GM18907 (cell line): ENCODE measurements around the gene ALDH5A1.
"Not testable (repeated sequence)": the region's sequence is repeated elsewhere in the genome, so short reads cannot be mapped to it uniquely, and the experiment has no call there.

Experiments used
- ATAC-seq: cut with Tn5 transposase; IDR thresholded peaks from one replicate; pipeline ENCODE4 v1.9.1; 2021; ENCODE audit warnings: mild to moderate bottlenecking, moderate library complexity; ENCODE audit not compliant: unreplicated experiment

Gene ALDH5A1

DNA sequence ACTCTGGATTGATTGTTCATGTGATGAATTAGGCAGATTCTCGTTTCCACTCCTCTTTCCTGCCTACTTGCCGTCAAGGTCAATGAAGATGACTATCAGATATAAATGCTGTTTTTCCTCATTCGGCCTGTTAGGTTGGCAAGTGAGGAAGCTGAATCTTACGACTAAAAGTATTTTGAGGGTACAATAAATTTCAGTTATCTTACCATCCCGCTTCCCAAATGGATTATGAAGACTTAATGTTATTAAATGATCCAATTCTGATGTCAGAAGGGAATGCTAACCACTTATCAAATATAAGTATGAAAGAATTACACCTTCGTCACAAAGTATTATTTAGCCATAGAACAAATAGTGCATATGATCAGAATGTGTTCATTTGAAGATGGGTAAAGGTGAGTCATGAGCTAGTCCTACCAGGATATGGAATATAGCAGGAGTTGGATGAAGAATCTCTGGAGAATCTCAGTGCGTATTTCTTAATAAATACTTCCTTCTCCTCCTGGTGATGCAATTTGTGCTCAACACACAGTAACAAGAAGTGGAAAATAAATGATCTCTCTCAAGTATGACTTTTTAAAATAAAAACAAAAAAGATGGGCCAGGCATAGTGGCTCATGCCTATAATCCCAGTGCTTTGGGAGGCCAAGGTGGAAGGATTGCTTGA lies 10.0 kb upstream of the ALDH5A1 start:
- ATAC-seq = no peak

DNA sequence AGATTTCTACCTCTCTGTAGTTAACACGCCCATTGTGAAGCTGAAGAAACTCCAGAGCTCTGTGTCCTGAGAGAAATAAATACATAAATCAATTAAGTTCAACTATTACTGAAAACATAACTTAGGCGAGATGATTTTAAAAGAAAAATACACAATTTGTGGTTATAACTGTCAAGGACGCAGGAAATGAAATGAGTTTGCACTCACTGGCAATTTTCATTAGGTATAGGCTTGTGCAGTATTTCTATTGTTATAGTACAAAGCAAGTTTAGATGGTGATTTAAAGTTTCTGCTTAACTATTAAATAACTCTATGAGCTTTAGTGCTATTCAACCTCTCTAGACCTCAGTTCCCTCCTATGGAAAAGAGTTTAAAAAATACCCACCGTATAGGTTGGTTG lies 8.7 kb upstream of the ALDH5A1 start:
- ATAC-seq = no peak

DNA sequence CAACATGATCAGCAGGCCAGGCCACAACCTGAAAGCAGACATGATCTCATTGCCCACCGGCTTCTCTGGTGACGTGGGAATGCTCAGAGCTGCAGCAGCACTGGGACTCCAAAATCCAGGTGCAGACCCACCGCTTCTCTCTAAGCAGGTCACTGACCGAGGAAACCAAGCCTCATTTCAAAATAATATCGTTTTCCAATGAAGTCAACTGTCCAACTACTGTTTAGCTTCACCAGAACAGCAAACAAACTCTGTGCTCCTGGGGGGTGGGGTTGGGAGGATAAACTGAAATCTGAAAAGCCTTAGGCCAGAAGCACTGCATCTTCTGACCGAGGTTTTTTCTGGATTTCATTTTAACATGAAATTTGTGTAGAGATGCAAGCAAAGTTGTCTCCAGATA lies 5.3 kb upstream of the ALDH5A1 start, which contains the start of gene GPLD1:
Gene GPLD1, minus strand, starts transcription at position 109 of the 400 bp plus-strand sequence. Its CDS starts 67 bp downstream, at position 42.
- no peak for ATAC-seq

DNA sequence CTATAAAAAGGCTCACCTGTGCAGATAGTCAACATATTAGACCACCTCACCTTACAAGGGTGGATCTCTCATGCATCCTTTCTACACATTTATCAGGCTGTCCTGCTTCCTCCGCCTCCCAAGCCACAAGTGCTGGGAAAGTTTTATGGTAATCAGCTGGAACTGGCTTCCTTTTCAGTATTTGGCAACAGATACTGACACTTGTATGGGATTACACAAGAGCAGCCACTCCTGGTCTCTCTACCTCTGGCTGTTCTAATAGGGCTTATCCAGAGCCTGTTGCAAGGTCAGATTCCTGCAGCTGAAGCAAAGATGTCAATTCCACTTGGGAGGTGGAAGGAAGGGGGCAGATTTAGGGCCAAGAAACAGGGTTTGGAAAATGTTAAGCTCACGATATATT lies 4.9 kb upstream of the ALDH5A1 start:
- no peak for ATAC-seq

DNA sequence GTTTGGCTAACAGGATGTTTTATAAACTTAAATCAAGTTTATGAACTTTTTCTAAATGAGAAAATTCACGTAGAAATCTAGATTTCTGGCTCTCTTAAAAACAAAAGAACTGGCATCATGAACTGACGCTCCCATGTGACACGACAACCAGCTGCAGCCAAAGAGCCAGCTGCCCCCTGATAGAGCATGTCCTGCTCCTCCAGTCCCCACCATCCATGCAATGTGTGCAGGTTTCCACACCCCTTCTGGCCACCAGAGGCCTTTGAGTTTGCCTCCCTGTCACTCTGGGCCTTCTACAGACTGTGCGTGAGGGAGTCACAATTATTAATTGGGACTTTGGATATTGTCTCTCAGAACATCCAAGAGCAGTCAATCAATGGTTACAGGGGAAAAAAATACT lies 3.8 kb upstream of the ALDH5A1 start:
- ATAC-seq = no peak

DNA sequence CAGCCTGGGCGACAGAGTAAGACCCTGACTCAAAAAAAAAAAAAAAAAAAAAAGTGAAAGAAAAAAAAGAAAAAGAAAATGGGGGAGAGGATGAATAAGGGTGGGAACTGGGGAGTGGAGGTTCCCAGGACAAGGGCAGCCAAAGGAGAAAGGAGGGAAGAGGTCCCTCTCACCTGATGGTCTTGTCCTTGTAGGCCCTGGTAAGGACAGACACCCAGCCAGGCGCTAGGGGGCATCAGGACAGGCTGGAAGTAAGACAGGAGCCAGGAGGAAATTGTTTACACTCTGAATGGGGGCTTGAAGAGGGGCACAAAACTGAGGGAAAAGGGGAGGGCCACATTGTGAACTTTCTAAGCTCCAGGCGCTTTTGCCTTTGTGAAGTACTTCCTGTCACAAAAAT lies 2.3 kb upstream of the ALDH5A1 start:
- no peak for ATAC-seq

DNA sequence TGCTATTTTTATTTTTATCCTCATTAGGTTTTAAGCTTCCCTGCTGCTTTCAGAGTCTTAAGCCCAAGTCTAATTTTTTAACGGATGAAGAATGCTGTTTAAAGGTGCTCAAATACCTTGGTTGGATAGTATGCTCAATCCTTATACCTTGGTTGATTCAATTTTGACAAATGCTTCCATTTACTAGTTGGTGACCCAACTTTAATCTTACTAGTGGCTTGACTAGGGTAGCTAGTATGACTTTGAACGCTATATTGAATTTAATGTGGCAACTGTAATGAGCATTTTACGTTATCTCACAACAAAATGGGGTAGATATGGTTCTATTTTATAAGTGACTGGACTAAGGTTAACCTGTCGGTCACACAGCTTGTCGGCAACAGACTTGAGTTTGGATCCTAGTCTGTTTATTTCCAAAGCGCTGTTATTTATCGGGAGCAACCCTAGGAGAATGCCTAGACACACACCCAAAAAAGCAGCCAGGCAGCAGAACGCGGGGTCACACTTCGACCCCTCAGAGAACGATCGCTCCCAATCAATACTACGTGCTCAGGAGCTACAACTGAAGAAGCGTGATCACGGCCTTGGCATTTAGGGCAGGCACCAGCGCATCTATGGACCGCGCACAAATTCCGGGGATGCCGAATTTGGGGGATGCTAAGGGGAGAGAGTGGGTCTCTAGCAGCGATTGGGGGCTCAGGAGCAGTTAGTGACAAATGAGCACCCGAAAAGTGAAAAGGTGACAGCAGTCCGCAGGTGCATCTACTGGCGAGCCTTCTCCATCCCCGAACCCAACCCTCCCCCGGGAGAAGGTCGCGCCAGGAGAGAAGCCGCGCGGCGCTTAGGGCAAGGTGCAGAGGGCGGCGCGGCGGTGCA lies 586 bp upstream of the ALDH5A1 start:
- peak; percentile 15 for ATAC-seq

DNA sequence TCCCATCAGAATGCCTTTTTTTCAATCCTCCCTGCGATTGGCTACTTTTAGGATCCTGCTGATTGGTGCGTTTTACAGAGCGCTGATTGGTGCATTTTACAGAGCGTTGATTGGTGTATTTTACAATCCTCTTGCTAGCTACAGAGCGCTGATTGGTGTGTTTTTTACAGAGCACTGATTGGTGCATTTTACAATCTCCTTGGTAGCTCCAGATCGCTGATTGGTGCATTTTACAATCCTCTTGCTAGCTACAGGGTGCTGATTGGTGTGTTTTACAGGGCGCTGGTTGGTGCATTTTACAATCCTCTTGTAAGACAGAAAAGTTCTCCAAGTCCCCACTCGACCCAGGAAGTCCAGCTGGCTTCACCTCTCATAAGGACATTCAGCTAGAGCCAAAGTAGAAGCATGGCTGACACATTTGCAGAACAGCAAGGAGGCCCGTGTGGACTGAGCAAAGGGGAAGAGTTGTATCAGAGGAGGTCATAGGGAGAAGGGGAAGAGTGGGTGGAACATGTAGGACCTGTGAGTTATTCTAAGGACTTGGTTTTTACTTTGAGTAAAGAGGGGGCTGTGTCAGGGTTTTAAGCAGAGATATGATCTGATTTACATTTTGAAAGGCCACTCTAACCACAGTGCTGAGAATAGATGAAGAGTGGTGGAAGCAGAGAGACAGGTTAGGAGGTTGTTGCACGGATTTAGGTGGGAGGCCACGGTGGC lies 2.6 kb downstream of the ALDH5A1 start:
- no peak for ATAC-seq

DNA sequence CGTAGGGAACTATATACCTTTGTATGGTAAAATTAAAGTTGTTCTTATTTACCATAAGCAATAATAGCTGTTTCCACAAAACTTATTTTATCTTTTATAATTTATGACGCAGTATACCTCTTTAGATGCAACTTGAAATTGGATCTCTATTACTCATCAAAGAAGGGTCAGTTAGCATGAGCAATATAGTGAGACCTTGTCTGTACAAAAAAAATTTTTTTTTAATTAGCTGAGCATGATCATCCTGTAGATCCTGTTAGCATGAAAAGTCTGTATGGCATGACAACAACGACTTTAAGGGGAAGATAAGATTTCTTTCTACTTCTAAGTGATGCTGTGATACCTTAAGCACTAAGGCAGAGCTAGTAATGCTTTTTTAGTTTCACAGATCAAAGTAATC lies 5.9 kb downstream of the ALDH5A1 start:
- no peak for ATAC-seq

DNA sequence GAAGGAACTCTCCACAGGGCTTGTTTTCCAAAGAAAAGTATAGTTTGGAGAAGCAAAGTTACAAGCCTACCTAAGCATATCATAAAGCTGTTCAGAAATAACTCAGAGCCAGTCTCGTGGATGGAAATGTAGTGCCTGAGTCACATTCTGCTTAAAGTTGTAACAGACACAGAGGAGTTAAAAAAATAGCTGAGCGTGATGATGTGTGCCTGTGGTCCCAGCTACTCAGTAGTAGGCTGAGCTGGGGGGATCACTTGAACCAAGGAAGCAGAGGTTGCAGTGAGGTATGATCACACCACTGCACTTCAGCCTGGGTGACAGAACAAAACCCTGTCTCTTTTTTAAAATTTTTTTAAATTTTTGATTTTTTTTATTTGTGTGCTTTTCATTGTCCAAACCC lies 6.6 kb downstream of the ALDH5A1 start:
- no peak for ATAC-seq

DNA sequence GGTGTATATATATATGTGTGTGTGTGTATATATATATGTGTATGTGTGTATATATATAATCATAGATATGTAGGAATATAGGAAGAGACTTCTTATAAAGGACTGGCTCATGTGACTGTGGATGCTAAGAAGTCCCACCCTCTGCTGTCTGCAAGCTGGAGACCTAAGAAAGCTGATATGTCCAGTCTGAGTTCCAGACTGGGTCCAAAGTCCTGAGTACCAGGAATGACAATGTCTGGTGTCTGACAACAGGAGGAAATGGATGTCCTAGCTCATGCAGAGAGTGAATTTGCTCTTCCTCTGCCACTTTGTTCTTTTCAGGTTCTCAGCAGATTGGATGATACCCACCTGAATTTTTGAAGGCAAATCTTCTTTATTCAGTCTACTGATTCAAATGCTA lies 7.1 kb downstream of the ALDH5A1 start:
- ATAC-seq = no peak

DNA sequence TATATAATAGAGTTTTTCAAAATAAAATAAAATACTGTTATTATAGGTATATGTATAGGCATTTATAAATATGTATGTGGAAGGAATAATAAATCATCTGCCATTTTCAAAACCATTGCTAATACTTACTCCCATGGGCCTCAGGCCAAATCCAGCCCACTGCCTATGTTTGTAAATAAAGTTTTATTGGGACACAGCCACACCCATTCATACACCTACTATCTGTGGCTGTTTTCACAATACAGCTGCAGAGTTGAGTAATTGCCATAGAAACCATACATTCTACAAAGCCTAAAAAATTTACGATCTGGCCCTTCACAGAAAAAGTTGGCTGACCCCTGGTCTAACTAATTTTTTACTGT lies 9.5 kb downstream of the ALDH5A1 start:
- no peak for ATAC-seq

DNA sequence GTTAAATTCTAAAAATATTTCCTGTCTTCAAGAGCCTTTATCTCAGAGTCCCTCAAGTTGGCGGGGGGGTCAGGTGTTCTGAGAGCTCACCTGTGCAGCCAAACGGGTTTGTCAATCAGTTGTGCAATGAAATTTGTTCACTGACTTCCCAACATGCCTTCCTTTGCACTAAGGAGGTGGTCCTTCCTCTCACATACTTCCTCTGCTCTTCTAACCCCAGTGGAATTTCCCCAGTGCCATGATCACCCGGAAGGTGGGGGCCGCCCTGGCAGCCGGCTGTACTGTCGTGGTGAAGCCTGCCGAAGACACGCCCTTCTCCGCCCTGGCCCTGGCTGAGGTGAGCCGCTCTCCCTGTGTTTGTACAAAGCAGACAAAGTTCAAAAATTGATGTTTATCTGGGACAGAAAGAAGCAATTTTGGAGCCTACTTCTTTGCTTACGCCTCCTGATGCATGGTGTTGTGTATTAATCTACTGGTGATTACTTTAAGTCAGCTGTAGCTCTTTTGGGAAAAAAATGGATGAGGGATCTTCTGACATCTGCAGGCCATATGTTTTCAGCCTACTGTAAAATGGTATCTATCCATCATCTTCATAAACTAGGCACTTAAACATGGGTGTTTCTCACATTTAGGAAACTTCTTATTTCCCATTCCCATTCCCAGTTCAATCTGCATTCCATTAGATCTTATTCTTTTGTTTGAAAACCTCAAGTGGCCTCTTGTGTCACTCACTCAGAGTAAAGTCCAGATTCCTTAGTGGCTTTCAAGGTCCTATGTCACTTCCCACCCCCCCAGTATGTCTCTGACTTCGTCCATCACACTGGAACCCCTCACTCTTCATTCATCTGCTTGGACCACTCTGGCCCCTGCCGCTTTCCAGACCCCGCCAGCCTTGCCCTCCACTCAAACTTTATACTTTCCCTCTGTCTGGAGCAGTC lies 10.1 kb downstream of the ALDH5A1 start:
- no peak for ATAC-seq

DNA sequence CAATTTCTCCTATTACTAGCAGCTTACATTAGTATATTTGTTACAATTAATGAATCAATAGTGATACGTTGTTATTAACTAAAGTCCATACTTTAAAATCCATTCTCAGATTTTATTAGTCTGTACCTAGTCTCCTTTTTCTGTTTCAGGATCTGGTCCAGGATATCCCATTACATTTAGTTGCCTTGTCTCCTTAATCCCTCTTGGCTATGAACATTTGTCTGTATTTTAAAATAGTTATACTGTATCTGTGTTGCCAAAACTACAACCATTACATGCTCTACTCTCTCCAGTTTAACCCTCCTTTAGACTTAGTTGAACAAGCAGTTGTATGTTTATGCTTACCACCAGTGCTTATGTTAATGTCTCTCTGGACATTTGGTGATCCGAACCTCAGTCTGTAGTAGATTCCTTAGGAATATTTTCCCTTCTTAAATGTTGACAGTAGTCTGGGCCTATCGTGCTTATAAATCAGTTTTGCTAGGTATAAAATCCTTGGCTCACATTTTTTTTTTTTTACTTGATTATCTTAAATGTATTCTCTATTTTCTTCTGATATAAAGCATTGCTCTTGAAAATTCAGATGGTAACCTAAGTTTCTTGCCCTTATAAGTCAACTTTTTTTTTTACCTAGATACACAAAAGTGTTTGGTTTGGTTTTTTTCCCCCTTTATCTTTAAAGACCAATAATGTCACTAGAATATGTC lies 12.2 kb downstream of the ALDH5A1 start:
- no peak for ATAC-seq

DNA sequence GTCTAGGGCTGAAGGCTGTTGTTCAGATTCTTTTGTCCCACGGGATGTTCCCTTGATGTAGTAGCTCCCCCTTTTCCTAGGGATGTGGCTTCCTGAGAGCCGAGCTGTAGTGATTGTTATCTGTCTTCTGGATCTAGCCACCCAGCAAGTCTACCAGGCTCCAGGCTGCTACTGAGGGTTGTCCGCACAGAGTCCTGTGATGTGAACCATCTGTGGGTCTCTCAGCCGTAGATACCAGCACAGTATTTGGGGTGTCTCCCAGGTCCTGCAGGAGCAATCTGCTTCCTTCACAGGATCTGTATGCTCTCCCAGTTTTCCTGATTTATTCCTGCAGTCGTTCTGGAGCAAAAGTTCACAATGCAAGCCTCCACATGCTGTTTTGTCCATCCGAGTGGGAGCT lies 17.2 kb downstream of the ALDH5A1 start:
- ATAC-seq = not testable (repeated sequence)

DNA sequence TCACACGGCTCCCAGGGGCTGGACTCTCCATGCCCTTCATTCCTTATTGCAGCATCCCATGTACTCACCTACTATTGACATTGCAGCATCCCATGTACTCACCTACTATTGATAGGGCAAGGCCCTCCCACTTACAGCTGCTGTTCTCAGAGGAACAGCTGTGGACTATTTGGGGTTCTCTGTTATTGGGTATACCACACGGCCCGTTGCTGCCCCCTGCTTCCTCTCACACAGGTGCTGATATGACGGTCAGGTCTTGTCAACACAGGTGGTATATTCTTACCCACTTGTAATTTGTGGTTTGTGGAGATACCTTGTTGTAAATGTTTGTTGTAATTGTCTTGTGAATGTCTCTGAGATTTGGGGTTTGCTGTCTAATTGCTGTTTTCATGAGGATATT lies 18.8 kb downstream of the ALDH5A1 start:
- ATAC-seq = no peak

DNA sequence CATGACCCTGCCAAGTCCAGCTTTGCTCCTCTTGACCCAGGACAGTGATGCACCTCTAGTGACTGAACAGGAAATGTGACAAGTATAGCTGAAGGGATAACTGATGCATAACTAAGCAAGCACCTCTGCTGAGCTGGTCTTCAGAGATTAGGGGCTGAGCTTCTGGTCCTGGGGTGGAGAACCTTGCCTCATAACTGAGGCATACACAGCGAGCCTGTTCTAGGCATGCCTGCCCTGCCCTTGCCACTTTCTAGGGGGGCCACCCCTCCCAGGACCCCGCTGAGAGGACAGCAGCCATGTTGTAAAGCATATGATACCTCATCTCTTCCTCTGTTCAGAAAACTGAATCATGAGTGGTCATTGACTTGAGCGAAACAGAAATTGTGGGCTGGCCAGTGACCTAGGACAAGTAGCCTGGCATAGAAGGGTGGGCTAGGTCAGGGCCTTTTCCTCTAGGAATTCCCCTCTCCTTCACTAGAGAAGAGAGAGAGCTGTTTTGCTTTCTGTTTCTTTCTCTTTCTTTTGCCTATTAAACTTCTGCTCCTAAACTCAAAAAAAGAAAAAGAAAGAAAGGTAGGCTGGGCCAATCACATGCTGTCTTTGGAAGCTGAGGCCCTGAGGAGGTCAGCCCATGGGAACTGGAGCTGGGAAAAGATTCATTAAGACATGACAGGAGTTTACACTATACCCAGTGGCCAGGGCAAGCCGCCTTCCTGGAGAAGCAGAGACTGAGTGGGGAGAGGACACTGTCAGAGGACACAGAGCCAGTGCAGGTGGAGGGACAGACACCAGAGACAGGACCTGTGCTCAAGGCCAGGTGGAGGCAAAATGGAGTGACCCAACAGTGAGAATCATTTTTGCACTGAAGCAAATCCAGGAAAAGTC lies 23.1 kb downstream of the ALDH5A1 start:
- peak; percentile 86 for ATAC-seq

DNA sequence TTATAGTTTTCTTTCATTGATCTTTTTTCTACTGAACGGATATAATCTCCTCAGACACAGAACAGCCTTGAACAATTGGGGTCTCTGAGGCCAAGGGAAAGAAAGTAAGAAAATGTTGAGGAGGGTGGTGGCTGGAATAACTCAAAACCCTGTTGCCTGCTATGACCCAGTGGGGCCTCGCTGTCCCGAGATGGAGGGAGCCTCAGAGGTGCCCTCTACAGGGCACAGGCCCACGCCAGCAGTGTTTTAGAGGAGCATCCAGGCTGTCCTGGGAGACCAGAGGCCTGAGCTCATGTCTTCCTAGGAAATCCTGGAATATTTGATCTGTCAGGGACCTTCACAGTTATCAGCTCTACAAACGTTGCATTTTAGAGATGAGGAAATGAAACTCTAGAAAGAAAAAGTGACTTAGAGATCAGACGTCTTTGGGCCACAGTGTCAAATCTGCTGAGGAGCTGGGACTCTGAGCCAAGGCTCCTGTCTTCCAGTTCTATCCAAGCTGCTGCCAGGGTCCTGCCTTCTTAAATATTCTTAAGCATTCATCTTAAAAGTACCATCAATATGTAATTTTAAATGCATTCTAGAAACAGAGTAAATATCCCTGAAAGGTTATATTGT lies 26.3 kb downstream of the ALDH5A1 start:
- ATAC-seq = peak; percentile 50
